ENCODE measurements around the gene SRR. TPM values are rescaled to one million over a fixed set of nuclear protein-coding genes. Genes with fewer than 3 reads are reported as not detected.

SRR gene
- total RNA-seq, 1 experiment from 2014 or later: 11.8 TPM

DNA sequence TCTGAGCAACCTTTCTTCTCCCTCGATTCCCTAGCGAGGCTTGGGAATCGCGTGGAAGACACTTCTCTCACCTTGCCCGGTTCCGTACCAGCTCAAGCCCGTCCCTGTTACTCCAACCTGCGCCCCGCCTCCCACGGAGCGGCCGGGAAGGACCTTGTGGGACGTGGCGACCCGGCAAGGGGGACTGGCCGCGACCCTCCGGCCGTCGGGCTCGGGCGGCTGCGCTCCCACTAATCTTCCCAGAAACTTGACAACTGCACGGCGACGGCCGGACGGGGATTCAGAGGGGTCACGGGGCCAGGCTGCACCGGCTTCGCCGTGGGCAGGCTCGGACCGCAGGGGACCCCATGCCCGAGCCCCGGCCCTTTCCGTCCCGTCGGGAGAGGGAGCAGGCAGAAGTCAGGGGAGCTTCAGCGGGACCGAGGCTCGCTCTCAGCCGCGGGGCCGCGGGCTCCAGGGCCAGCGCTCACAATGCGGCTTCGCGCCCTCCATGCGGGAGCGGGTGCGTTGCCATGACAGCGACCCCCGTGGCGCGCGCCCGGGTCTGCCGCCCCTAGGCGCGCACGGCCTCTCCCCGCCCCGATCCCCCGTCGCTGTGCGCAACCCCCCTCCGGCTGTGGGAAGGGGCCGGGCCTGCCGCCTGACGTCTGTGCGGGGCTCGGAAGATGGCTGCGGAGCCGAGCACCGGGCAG, 33.2 kb downstream of the SRR start, which contains the start of gene SGSM2:
Gene SGSM2, plus strand, starts transcription at position 650 of the 692 bp plus-strand sequence. CDS start 188 bp downstream, outside the sequence.
- Histone ChIP-seq H3K36me3 (ENCODE audit: control insufficient read depth, insufficient read depth, low read length) (peaks cover 30% of the 10 kb centered on the region), H3K27me3 (ENCODE audit: control insufficient read depth, insufficient read depth, low read length) (no peaks in the 10 kb centered on the region), H3K4me1 (ENCODE audit: control insufficient read depth, insufficient read depth, low read length) (peaks cover 16% of the 10 kb centered on the region), H3K4me3 (ENCODE audit: low read depth in 2 of 2, low read length in 2 of 2) (peak within 1 kb of the TSS; percentile 77 to 99), H3K27ac (ENCODE audit: low read length) (peak within 1 kb of the TSS; percentile 97), H3K9me3 (ENCODE audit: control insufficient read depth, insufficient read depth, low read depth, low read length) (no peaks in the 10 kb centered on the region)
- ATAC-seq: peak; percentile 79
- TF ChIP-seq POLR2AphosphoS5 (IDR thresholded peaks at IDR 0.05; ENCODE audit: low read depth, low read length): no peak
- TF ChIP-seq TCF7L2 (IDR thresholded peaks at IDR 0.05; ENCODE audit: low read depth, low read length): no peak
- DNase-seq (ENCODE audit: low read depth, low spot score): no peak
- CTCF ChIA-PET: no interaction called here
- no TSS peak for BruUV-seq (replicated peaks)
- POLR2A ChIA-PET: interaction anchor here (0.5 to 0.6 kb wide), 2 partner anchors 23 to 56 kb away, joined by 3 to 4 read pairs; no protein-coding TSS in a partner anchor
- intact Hi-C loops (cut with micrococcal nuclease; ENCODE audit: unreplicated experiment) (no loop called here), in situ Hi-C loops (cut with HindIII; ENCODE audit: low pct_unique_long_range_greater_than_20kb, low sequenced_read_pairs) (no loop called here)

DNA sequence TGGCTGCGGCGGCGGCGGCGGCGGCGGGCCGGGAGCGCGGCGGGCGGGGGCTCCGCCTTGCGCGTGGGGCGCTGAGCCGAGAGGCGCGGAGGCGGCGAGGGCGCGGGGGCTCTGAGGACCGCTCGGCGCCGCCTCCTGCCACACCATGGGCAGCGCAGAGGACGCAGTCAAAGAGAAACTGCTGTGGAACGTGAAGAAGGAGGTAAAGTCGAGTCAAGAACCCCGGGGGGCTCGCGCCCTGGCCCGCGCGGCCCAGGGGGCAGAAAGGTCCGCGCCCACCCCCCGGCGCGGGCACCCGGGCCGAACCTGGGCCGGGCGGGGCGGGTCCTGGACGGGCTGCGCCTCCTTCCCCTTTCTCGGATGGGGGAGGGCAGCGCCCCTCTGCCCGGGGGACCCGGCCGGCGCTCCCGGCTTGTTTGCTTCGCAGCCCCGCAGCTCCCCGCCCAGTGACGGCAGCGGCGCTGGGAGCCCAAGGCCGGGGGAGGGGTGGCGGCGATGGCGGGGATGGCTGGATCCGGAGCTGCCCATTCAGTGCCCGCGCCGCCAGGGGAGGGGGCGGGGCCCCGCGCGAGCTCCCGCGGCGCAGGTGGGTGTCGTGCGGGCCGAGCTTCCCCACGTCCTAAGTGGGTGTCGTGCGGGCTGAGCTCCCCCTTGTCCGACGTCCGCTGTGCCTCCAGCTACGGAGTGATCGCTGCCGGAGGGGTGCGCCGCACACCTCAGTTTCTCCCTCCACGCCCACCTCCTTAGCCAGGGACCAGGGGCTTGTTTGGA, 34.0 kb downstream of the SRR start:
- H3K4me3 ChIP-seq (ENCODE audit: low read depth in 2 of 2, low read length in 2 of 2): peak overlapping the region; percentile 69 to 99
- H3K36me3 ChIP-seq (ENCODE audit: control insufficient read depth, insufficient read depth, low read length): peaks cover 26% of the 10 kb centered on the region
- ChIA-PET POLR2A (no interaction called here), CTCF (no interaction called here)
- peak overlapping the region; percentile 71 for H3K27ac ChIP-seq (ENCODE audit: low read length)
- peak; percentile 75 for ATAC-seq
- BruUV-seq (replicated peaks): no TSS peak
- no peaks in the 10 kb centered on the region for H3K27me3 ChIP-seq (ENCODE audit: control insufficient read depth, insufficient read depth, low read length)
- H3K9me3 ChIP-seq (ENCODE audit: control insufficient read depth, insufficient read depth, low read depth, low read length): no peaks in the 10 kb centered on the region
- peaks cover 16% of the 10 kb centered on the region for H3K4me1 ChIP-seq (ENCODE audit: control insufficient read depth, insufficient read depth, low read length)
- intact Hi-C loops (cut with micrococcal nuclease; ENCODE audit: unreplicated experiment) (no loop called here), in situ Hi-C loops (cut with HindIII; ENCODE audit: low pct_unique_long_range_greater_than_20kb, low sequenced_read_pairs) (no loop called here)
- no peak for DNase-seq (ENCODE audit: low read depth, low spot score)
- TF ChIP-seq POLR2AphosphoS5 (IDR thresholded peaks at IDR 0.05; ENCODE audit: low read depth, low read length): no peak
- peak; percentile 52; the same call in 1 of the 2 replicates for TF ChIP-seq SIN3A (IDR thresholded peaks at IDR 0.05; ENCODE audit: borderline replicate concordance, insufficient read depth, low read depth, low read length)

DNA sequence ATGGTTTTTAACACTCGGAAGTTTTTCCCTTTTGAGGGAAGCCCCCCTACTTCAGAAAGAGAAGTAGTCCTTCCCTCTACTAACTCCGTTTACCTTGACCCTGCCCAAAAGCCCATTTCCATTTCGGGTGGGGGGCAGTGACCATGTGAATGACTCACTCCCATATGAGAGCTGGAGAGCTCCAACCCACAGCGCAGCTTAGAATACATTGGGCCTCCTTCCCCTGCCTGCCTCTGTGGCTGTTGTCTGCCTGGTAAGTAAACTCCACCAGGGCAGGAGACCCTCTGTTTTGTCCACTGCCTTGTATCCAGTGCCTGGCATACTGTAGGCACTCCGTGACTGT, 34.5 kb downstream of the SRR start:
- peak overlapping the region; percentile 69 to 99 for H3K4me3 ChIP-seq (ENCODE audit: low read depth in 2 of 2, low read length in 2 of 2)
- ChIA-PET CTCF (no interaction called here), POLR2A (no interaction called here)
- no TSS peak for BruUV-seq (replicated peaks)
- intact Hi-C loops (cut with micrococcal nuclease; ENCODE audit: unreplicated experiment) (no loop called here), in situ Hi-C loops (cut with HindIII; ENCODE audit: low pct_unique_long_range_greater_than_20kb, low sequenced_read_pairs) (no loop called here)
- ATAC-seq (no peak), DNase-seq (ENCODE audit: low read depth, low spot score) (no peak)
- peaks cover 16% of the 10 kb centered on the region for H3K4me1 ChIP-seq (ENCODE audit: control insufficient read depth, insufficient read depth, low read length)
- H3K9me3 ChIP-seq (ENCODE audit: control insufficient read depth, insufficient read depth, low read depth, low read length): no peaks in the 10 kb centered on the region
- TF ChIP-seq SIN3A (IDR thresholded peaks at IDR 0.05; ENCODE audit: borderline replicate concordance, insufficient read depth, low read depth, low read length): no peak
- TF ChIP-seq REST (IDR thresholded peaks at IDR 0.05; ENCODE audit: insufficient read depth in 1 of 2, low read depth in 2 of 2, low read length in 1 of 2): no peak
- TF ChIP-seq, protein P1, sequence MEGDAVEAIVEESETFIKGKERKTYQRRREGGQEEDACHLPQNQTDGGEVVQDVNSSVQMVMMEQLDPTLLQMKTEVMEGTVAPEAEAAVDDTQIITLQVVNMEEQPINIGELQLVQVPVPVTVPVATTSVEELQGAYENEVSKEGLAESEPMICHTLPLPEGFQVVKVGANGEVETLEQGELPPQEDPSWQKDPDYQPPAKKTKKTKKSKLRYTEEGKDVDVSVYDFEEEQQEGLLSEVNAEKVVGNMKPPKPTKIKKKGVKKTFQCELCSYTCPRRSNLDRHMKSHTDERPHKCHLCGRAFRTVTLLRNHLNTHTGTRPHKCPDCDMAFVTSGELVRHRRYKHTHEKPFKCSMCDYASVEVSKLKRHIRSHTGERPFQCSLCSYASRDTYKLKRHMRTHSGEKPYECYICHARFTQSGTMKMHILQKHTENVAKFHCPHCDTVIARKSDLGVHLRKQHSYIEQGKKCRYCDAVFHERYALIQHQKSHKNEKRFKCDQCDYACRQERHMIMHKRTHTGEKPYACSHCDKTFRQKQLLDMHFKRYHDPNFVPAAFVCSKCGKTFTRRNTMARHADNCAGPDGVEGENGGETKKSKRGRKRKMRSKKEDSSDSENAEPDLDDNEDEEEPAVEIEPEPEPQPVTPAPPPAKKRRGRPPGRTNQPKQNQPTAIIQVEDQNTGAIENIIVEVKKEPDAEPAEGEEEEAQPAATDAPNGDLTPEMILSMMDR (IDR thresholded peaks at IDR 0.05): no peak
- no peak for TF ChIP-seq TCF7L2 (IDR thresholded peaks at IDR 0.05; ENCODE audit: low read depth, low read length)
- no peak for TF ChIP-seq POLR2AphosphoS5 (IDR thresholded peaks at IDR 0.05; ENCODE audit: low read depth, low read length)
- H3K27me3 ChIP-seq (ENCODE audit: control insufficient read depth, insufficient read depth, low read length): no peaks in the 10 kb centered on the region
- peak overlapping the region; percentile 71 for H3K27ac ChIP-seq (ENCODE audit: low read length)
- peaks cover 22% of the 10 kb centered on the region for H3K36me3 ChIP-seq (ENCODE audit: control insufficient read depth, insufficient read depth, low read length)
